HFFc6 (cell line): ENCODE results near the gene PALM. TPM values are rescaled to one million over a fixed set of nuclear protein-coding genes. Genes with fewer than 3 reads are reported as not detected.

Source experiments
- DNase-seq: peaks from one replicate; pipeline ENCODE4 v3.0.0-alpha.2; 2018
- H3K27ac Mint-ChIP-seq: 2 replicates; pipeline ENCODE4 v1.8.0; 2020; ENCODE audit warnings: mild to moderate bottlenecking, mixed read lengths
- H3K27me3 Mint-ChIP-seq: 2 replicates; pipeline ENCODE4 v1.8.0; 2021; ENCODE audit warnings: mild to moderate bottlenecking, moderate library complexity, mixed read lengths; ENCODE audit not compliant: insufficient read depth
- H3K36me3 Mint-ChIP-seq: 2 replicates; pipeline ENCODE4 v1.8.0; 2021; ENCODE audit warnings: low read depth, mixed read lengths
- H3K4me1 Mint-ChIP-seq: 2 replicates; pipeline ENCODE4 v1.8.0; 2020; ENCODE audit warnings: low read depth, mixed read lengths
- H3K4me3 Mint-ChIP-seq: 2 replicates; pipeline ENCODE4 v1.8.0; 2020; ENCODE audit warnings: mild to moderate bottlenecking, moderate library complexity, mixed read lengths
- H3K9me3 Mint-ChIP-seq: 2 replicates; pipeline ENCODE4 v1.8.0; 2020; ENCODE audit warnings: mild to moderate bottlenecking, mixed read lengths
- total RNA-seq, 6 experiments: library from RNA; stranded (reverse); fragmentation: NEBNext Ultra II Directional; extraction: Animal tissue kit (Norgen Biotek cat#: 25700); gene quantifications; 2 replicates in 1 of 6; 3 replicates in 5 of 6; pipeline ENCODE4 v1.2.3, GENCODE V29; 2021
- TF ChIP-seq, protein P1 (sequence below): fragments of 200-600 bp; sonication (generic); IDR thresholded peaks from 2 replicates; pipeline ENCODE4 v1.5.0; 2021; ENCODE audit warnings: antibody characterized with exemption, mild to moderate bottlenecking

Gene PALM
- total RNA-seq, 6 experiments from 2014 or later, result 0.14 to 0.15 TPM; not detected in 4

DNA sequence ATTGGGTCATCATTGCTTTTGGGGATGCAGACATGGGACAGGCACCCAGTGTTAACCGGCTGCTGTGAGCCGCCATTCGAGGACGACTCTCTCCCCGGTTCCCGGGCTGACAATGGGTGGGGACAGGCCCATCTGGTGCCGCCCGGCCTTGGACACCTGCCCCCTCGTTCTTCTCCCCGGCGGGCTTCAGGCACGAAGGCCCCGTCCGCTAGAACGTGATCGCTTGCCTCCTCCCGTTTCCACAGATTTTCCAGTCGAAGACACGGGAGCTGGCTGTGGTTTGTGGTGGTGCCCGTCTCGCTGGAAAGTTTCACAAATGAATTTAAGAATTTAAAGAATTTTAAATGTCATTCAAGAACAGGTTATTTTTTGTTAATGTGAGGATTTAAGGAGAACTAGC is 2.0 kb downstream of the PALM start:
- Mint-ChIP-seq H3K36me3 (peaks cover 6% of the 10 kb centered on the region), H3K9me3 (peaks cover 11% of the 10 kb centered on the region), H3K4me3 (no peak overlapping the region), H3K27ac (no peak overlapping the region), H3K27me3 (peaks cover 35% of the 10 kb centered on the region), H3K4me1 (peaks cover 8% of the 10 kb centered on the region; the same call in 1 of the 2 replicates)
- DNase-seq, result no peak
- TF ChIP-seq, protein P1, sequence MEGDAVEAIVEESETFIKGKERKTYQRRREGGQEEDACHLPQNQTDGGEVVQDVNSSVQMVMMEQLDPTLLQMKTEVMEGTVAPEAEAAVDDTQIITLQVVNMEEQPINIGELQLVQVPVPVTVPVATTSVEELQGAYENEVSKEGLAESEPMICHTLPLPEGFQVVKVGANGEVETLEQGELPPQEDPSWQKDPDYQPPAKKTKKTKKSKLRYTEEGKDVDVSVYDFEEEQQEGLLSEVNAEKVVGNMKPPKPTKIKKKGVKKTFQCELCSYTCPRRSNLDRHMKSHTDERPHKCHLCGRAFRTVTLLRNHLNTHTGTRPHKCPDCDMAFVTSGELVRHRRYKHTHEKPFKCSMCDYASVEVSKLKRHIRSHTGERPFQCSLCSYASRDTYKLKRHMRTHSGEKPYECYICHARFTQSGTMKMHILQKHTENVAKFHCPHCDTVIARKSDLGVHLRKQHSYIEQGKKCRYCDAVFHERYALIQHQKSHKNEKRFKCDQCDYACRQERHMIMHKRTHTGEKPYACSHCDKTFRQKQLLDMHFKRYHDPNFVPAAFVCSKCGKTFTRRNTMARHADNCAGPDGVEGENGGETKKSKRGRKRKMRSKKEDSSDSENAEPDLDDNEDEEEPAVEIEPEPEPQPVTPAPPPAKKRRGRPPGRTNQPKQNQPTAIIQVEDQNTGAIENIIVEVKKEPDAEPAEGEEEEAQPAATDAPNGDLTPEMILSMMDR, result no peak

DNA sequence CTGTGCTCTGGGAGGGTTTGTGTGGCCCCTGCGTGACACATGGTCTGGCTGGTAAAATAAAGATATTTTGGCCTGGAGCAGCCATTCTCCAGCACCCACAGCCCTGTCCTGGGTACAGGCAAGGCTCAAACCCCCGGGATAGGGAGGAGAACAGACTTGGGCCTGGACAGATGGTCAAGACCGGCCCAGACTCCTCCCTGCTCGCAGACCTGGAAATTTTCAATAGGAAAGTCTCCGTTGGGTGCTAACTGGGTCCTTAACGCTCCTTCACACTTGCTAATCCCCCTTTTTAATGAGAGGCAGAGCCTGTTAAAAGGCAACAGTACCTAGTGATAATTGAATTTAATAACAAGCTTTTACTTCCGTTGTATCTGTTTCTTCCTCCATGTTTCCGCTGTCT is 2.5 kb downstream of the PALM start:
- TF ChIP-seq, protein P1, result no peak
- Mint-ChIP-seq H3K4me3 (no peak overlapping the region), H3K27me3 (peaks cover 38% of the 10 kb centered on the region), H3K9me3 (peaks cover 14% of the 10 kb centered on the region), H3K4me1 (peaks cover 8% of the 10 kb centered on the region; the same call in 1 of the 2 replicates), H3K36me3 (peaks cover 9% of the 10 kb centered on the region), H3K27ac (no peak overlapping the region)
- no peak for DNase-seq

DNA sequence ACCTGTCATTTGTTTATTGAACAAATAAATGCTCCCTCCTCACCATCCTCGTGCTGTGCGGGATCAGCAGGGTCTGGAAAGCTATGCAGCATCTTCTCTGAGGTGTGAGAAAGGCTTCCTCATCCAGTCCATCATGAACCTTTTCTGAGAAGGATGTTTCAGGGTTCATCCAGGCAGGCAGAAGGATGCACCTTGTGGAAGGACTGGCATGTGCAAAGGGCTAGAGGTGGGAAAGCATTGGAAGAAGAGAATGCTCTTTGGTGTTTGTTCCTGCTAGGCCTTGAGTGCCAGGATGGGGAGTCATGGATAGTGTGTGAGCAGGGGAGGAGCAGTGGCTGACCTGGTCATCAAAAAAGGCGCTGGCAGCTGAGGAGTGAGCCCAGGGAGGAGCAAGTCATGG is 6.6 kb downstream of the PALM start:
- TF ChIP-seq, protein P1, result no peak
- peaks cover 10% of the 10 kb centered on the region for H3K9me3 Mint-ChIP-seq
- H3K27ac Mint-ChIP-seq, result no peak overlapping the region
- H3K27me3 Mint-ChIP-seq, result peaks cover 37% of the 10 kb centered on the region
- peaks cover 9% of the 10 kb centered on the region for H3K36me3 Mint-ChIP-seq
- no peak overlapping the region for H3K4me3 Mint-ChIP-seq
- DNase-seq, result no peak
- no peaks in the 10 kb centered on the region for H3K4me1 Mint-ChIP-seq

DNA sequence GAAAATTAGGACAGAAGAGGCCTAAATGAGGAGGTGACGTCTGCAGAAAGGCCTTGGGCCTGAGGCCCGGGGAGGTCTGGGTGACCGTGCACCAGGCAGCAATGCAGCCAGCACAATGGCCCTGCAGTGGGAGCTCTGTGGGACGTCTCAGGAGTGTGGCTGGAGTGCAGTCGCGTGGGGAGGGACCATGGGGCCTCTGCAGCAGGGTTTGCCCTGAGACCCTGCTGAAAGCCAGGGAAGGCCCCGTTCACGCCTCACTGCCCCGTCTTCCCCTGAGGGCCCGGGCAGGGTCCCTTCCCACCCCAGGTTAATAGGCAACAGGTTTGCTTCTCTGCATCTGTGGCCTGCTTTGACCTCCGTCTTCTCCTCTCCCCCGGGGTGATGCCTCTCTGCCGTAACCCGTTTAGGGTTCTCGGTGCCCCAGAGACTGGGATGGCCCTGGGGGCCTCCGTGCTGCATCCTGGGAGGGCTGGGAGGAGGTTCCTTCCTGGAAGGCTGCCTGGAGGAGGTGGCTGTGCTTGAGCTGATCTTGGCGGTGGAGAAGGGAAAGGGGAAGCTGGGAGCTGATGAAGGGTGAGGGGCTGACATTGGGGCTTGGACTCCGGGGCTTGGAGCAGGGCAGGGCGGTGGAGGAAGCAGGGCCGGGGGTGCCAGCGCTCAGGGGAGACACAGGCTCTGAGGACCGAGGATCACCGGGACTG is 9.7 kb downstream of the PALM start:
- Mint-ChIP-seq H3K4me1 (no peaks in the 10 kb centered on the region), H3K36me3 (peaks cover 9% of the 10 kb centered on the region), H3K4me3 (no peak overlapping the region), H3K27ac (no peak overlapping the region), H3K9me3 (peaks cover 10% of the 10 kb centered on the region), H3K27me3 (peaks cover 20% of the 10 kb centered on the region)
- no peak for DNase-seq
- TF ChIP-seq, protein P1, result no peak

DNA sequence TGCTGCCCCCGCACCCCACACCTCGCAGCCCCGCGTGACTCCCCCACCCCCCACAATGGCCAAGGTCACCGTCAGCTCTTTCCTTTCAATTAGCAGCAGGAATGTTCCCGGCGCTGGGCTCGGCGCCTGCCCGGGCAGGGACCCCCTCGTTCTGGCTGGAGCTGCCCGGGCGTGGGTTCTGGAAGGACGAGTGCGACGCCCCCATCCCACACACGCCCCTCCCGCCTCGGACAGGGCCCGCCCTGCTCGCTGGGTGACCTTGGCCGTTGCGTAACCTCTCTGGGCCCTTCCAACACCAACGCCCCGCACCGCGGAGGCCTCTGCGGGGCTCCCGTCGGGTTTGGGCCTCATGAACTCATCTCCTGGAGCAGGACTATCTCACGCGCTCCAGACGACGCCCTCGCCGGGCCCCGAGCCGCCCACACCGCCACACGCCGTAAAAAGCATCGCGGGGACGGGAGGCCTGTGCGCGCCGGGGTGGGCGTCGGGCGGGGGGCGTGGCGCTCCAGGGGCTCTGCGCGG is 10.3 kb downstream of the PALM start:
- H3K27me3 Mint-ChIP-seq, result peaks cover 18% of the 10 kb centered on the region
- TF ChIP-seq, protein P1, result no peak
- H3K36me3 Mint-ChIP-seq, result peaks cover 9% of the 10 kb centered on the region
- no peak for DNase-seq
- H3K4me1 Mint-ChIP-seq, result no peaks in the 10 kb centered on the region
- H3K4me3 Mint-ChIP-seq, result no peak overlapping the region
- H3K9me3 Mint-ChIP-seq, result peaks cover 10% of the 10 kb centered on the region
- no peak overlapping the region for H3K27ac Mint-ChIP-seq
